Kidney (tissue), 14 donors: ENCODE results near the gene CEBPE. TPM values are rescaled to one million over a fixed set of nuclear protein-coding genes. Genes with fewer than 3 reads are reported as not detected.
A peak's percentile ranks its signal among the peaks of the same experiment; 100 is the strongest.

ENCODE experiments used
- DNase-seq, 5 donors: peaks; one replicate each; pipeline ENCODE4 v3.0.0-alpha.2; 2013 to 2020
- FAIRE-seq: peaks from 2 replicates; lab custom pipeline; 2012; peaks lifted over from hg19 to GRCh38; lab: Jason Lieb, UNC
- H3K27ac ChIP-seq, 2 donors: one replicate each; pipeline ENCODE4 v1.7.0; 2013; ENCODE audit warnings: low read depth in 2 of 2, low read length in 2 of 2, inconsistent platforms in 1 of 2
- H3K27me3 ChIP-seq: one replicate; pipeline ENCODE4 v1.7.1; 2013; ENCODE audit warnings: low read length, inconsistent platforms; ENCODE audit not compliant: control insufficient read depth, insufficient read depth
- H3K36me3 ChIP-seq, 3 donors: one replicate each; pipeline versions ENCODE4 v1.7.0 to v1.7.1; 2013; ENCODE audit warnings: low read length in 3 of 3, control low read depth in 1 of 3, inconsistent platforms in 1 of 3; ENCODE audit not compliant: insufficient read depth in 3 of 3, control insufficient read depth in 2 of 3
- H3K4me1 ChIP-seq, 3 donors: one replicate each; pipeline versions ENCODE4 v1.7.0 to v1.7.1; 2013; ENCODE audit warnings: low read length in 3 of 3, inconsistent platforms in 1 of 3, low read depth in 1 of 3; ENCODE audit not compliant: control insufficient read depth in 2 of 3, insufficient read depth in 2 of 3
- H3K4me3 ChIP-seq, 3 donors: one replicate each; pipeline versions ENCODE4 v1.7.0 to v1.8.1; 2013; ENCODE audit warnings: low read length in 3 of 3, control low read depth in 1 of 3, inconsistent platforms in 1 of 3
- H3K9ac ChIP-seq, 3 donors: one replicate each; pipeline versions ENCODE4 v1.7.0 to v1.7.1; 2013; ENCODE audit warnings: low read length in 3 of 3, control low read depth in 1 of 3, inconsistent platforms in 1 of 3
- H3K9me3 ChIP-seq, 3 donors: one replicate each; pipeline versions ENCODE4 v1.7.0 to v1.7.1; 2013; ENCODE audit warnings: low read length in 3 of 3, control low read depth in 1 of 3, inconsistent platforms in 1 of 3; ENCODE audit not compliant: control insufficient read depth in 2 of 3, insufficient read depth in 1 of 3
- intact Hi-C: fragments of 100-400 bp; cut with DNase I; formaldehyde crosslinking; loops from one replicate; pipeline ENCODE4 v1.11.1; 2022
- polyA plus RNA-seq: library from polyadenylated mRNA; stranded (reverse); fragments of 350-450 nt; fragmentation: Illumina TruSeq; extraction: RNeasy Lipid Tissue Mini Kit (QIAGEN cat#74804); gene quantifications from one replicate; pipeline ENCODE4 v1.2.3, GENCODE V29; 2014; ENCODE audit warnings: low read depth, low replicate concordance; ENCODE audit not compliant: insufficient read depth
- total RNA-seq: library from RNA; stranded (reverse); fragmentation: NEBNext Ultra II Directional; extraction: Animal tissue kit (Norgen Biotek cat#: 25700); gene quantifications from one replicate; pipeline ENCODE4 v1.2.1, GENCODE V29; 2021
- TF ChIP-seq, protein P1 (sequence below): IDR thresholded peaks from 3 replicates; pipeline ENCODE4 v1.5.1; 2012; ENCODE audit warnings: mild to moderate bottlenecking, moderate library complexity, borderline replicate concordance; ENCODE audit not compliant: insufficient read depth; ENCODE audit errors: extremely low read depth
- donor health status: control.
- donor health status: control.
- donor health status: control.
- donor health status: control.
- donor health status: control.
- donor health status: DM: yes; HTN: yes; CAD: no.
- donor health status: Normal renal cell carcinoma (clear cell type).

Gene CEBPE
- total and polyA plus RNA-seq, 2 donors from 2014 or later: not detected

DNA sequence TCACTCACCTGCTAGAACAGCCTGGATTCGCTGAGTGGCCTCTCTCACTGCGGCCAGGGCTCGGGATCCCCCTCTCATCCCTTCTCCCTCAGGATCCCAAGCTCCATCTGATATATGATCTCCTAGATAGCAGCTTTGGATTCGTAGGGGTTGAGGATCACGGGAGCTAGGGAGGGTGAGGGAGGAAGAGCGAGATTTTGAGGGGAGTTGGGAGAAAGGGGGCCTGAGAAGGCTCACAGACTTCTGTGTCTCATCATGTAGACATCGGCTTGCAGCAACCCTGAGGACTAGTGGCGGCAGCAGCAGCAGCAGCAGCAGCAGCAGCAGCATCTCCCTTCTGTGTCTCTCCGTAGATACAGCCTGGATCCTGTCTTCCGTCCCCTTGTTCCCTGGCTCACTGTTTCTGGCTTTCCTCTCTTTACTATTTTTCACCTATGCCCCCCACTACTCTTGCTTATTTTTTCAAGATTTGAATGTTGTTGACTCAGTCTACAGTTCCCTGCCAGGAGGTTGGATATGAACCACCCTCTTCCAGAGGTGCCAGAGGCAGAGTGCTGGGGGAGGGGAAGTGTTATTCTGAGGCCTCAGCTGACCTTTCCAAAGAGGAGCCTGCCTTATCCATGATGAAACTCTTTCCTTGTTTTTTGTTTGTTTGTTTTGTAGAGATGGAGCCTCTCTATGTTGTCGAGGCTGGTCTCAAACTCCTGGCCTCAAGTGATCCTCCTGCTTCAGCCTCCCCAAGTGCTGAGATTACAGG is 14.3 kb downstream of the CEBPE start, which contains the start of gene CIROP:
TSS of gene CIROP (minus strand) at position 399 of the 757 bp plus-strand sequence. CDS start at position 330, 69 bp downstream.
- Histone ChIP-seq H3K27ac (no peak within 1 kb of the TSS), H3K36me3 (no peaks in the 10 kb centered on the region), H3K9ac (no peak within 1 kb of the TSS), H3K4me3 (no peak within 1 kb of the TSS), H3K27me3 (no peaks in the 10 kb centered on the region), H3K9me3 (no peaks in the 10 kb centered on the region), H3K4me1 (no peaks in the 10 kb centered on the region)
- TF ChIP-seq, protein P1, sequence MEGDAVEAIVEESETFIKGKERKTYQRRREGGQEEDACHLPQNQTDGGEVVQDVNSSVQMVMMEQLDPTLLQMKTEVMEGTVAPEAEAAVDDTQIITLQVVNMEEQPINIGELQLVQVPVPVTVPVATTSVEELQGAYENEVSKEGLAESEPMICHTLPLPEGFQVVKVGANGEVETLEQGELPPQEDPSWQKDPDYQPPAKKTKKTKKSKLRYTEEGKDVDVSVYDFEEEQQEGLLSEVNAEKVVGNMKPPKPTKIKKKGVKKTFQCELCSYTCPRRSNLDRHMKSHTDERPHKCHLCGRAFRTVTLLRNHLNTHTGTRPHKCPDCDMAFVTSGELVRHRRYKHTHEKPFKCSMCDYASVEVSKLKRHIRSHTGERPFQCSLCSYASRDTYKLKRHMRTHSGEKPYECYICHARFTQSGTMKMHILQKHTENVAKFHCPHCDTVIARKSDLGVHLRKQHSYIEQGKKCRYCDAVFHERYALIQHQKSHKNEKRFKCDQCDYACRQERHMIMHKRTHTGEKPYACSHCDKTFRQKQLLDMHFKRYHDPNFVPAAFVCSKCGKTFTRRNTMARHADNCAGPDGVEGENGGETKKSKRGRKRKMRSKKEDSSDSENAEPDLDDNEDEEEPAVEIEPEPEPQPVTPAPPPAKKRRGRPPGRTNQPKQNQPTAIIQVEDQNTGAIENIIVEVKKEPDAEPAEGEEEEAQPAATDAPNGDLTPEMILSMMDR: no peak
- FAIRE-seq (no peak), DNase-seq (peak in 2 of 5 donors; percentile 19 to 34)
- intact Hi-C loops: no loop called here

DNA sequence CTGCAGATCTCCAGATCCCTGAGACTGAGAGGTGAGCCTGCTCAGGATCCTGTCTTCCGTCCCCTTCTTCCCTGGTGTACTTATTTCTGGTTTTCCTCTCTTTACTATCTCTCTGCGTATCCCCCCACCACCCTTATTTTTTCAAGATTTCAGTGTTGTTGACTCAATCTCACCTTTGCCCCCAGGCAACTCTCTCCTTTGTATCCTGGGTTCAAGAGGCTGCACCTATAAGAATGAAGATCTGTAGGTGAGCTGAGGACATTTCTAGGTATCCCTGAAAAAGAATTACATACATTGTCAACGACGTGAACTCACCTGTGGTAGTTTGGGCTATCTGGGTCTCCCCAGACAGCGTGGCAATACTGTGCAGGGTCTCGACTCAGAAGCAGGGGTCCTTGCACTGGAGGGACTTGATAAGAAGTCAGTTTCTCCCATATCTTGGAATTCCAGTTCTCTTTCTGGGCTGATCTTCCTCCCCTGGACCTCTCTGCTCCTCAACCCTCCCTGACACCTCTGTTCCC is 14.9 kb downstream of the CEBPE start:
- intact Hi-C loops: no loop called here
- no peaks in the 10 kb centered on the region for H3K27me3 ChIP-seq
- no peaks in the 10 kb centered on the region for H3K9me3 ChIP-seq
- no peaks in the 10 kb centered on the region for H3K36me3 ChIP-seq
- TF ChIP-seq, protein P1: no peak
- H3K9ac ChIP-seq: no peak overlapping the region
- DNase-seq (no peak), FAIRE-seq (no peak)
- H3K4me1 ChIP-seq: no peaks in the 10 kb centered on the region
- H3K27ac ChIP-seq: no peak overlapping the region
- no peak overlapping the region for H3K4me3 ChIP-seq

DNA sequence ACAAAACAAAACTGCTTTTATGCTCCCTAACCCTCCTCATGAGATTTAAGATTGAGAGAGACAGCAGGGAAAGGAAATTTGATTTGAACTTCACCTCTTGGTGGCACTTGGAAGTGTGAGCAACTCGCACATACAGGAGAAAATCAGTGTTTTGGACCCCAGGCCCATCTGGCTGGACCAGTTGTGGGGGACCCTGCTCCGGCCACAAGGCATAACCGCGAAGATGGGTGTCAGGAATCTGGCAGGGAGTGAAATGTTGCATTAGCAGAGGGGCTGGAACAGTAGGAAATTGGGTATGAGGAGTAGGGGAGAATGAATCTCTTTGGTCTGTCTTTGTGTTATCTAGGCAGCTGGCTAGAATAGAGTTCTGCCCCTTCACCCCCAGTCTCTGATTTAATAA is 15.5 kb downstream of the CEBPE start:
- intact Hi-C loops: no loop called here
- FAIRE-seq (no peak), DNase-seq (no peak)
- TF ChIP-seq, protein P1: no peak
- Histone ChIP-seq H3K36me3 (peaks cover 0 to 3% (median 2%) of the 10 kb centered on the region in 3 donors), H3K9me3 (no peaks in the 10 kb centered on the region), H3K4me1 (no peaks in the 10 kb centered on the region), H3K27ac (no peak overlapping the region), H3K4me3 (no peak overlapping the region), H3K27me3 (no peaks in the 10 kb centered on the region), H3K9ac (peak overlapping the region in 1 of 3 donors; percentile 12)
